ENCODE results near the gene PCDHGA2. TPM values are rescaled to one million over a fixed set of nuclear protein-coding genes. Genes with fewer than 3 reads are reported as not detected.
"Not testable (repeated sequence)": the region's sequence is repeated elsewhere in the genome, so short reads cannot be mapped to it uniquely, and the experiment has no call there.

The PCDHGA2 gene
- total RNA-seq, 1 donor from 2014 or later, result 0.08 TPM

GRCh38 chr5:141330299-141331080 lies 8.1 kb upstream of the PCDHGA2 start, which contains the start of gene PCDHGA1:
PCDHGA1 (plus strand) TSS chr5:141330514.
- Mint-ChIP-seq H3K27me3 (ENCODE audit: insufficient read depth) (peaks cover 23% of the 10 kb centered on the region), H3K9me3 (peaks cover 25% of the 10 kb centered on the region), H3K4me3 (peak within 1 kb of the TSS; percentile 22), H3K27ac (no peak within 1 kb of the TSS), H3K36me3 (ENCODE audit: low read depth) (peaks cover 6% of the 10 kb centered on the region), H3K4me1 (ENCODE audit: low read depth) (peaks cover 11% of the 10 kb centered on the region)
- intact Hi-C loops (cut with micrococcal nuclease), result no loop called here
- no peak for DNase-seq (ENCODE audit: low spot score)

DNA sequence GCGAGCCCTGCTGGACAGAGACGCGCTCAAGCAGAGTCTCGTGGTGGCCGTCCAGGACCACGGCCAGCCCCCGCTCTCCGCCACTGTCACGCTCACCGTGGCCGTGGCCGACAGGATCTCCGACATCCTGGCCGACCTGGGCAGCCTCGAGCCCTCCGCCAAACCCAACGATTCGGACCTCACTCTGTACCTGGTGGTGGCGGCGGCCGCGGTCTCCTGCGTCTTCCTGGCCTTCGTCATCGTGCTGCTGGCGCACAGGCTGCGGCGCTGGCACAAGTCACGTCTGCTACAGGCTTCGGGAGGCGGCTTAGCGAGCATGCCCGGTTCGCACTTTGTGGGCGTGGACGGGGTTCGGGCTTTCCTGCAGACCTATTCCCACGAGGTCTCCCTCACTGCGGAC lies 6.0 kb upstream of the PCDHGA2 start:
- DNase-seq (ENCODE audit: low spot score), result not testable (repeated sequence)

GRCh38 chr5:141340781-141341354 lies 2.3 kb downstream of the PCDHGA2 start:
- H3K27ac Mint-ChIP-seq, result not testable (repeated sequence)

More for the DNA sequence above, 6.0 kb upstream of the PCDHGA2 start:
- H3K4me3 Mint-ChIP-seq; H3K36me3 Mint-ChIP-seq (ENCODE audit: low read depth); H3K4me1 Mint-ChIP-seq (ENCODE audit: low read depth); intact Hi-C loops (cut with micrococcal nuclease); H3K27ac Mint-ChIP-seq: not testable (repeated sequence)
- peaks cover 35% of the 10 kb centered on the region for H3K9me3 Mint-ChIP-seq
- H3K27me3 Mint-ChIP-seq (ENCODE audit: insufficient read depth), result peaks cover 33% of the 10 kb centered on the region

DNA sequence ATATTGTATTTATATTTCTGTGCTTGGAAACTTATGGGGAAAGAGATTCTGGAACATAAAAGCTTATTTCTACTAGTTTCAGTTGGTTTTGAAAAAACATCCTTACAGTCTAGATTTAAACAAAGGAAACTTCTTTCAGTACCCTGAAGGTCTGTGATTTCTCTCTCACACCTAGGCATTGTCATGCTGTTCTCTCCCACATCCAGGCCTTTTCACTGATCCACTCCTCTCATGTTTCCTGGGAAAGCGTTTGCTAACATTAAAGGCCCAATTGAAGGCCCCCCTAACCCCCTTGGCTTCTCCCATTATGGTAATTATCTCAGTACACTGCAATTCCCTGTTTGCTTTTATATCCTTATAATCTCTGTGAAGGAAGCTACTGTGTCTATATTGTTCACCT lies 4.2 kb downstream of the PCDHGA2 start:
- intact Hi-C loops (cut with micrococcal nuclease), result no loop called here
- DNase-seq (ENCODE audit: low spot score), result no peak
- peaks cover 2% of the 10 kb centered on the region for H3K36me3 Mint-ChIP-seq (ENCODE audit: low read depth)
- H3K27ac Mint-ChIP-seq, result no peak overlapping the region
- H3K9me3 Mint-ChIP-seq, result peaks cover 44% of the 10 kb centered on the region
- H3K4me3 Mint-ChIP-seq, result no peak overlapping the region
- H3K27me3 Mint-ChIP-seq (ENCODE audit: insufficient read depth), result peaks cover 21% of the 10 kb centered on the region
- no peaks in the 10 kb centered on the region for H3K4me1 Mint-ChIP-seq (ENCODE audit: low read depth)

More at GRCh38 chr5:141340781-141341354, 2.3 kb downstream of the PCDHGA2 start:
- H3K4me1 Mint-ChIP-seq (ENCODE audit: low read depth); DNase-seq (ENCODE audit: low spot score); H3K4me3 Mint-ChIP-seq; H3K36me3 Mint-ChIP-seq (ENCODE audit: low read depth); intact Hi-C loops (cut with micrococcal nuclease): not testable (repeated sequence)
- Mint-ChIP-seq H3K27me3 (ENCODE audit: insufficient read depth) (peaks cover 31% of the 10 kb centered on the region), H3K9me3 (peaks cover 41% of the 10 kb centered on the region)

DNA sequence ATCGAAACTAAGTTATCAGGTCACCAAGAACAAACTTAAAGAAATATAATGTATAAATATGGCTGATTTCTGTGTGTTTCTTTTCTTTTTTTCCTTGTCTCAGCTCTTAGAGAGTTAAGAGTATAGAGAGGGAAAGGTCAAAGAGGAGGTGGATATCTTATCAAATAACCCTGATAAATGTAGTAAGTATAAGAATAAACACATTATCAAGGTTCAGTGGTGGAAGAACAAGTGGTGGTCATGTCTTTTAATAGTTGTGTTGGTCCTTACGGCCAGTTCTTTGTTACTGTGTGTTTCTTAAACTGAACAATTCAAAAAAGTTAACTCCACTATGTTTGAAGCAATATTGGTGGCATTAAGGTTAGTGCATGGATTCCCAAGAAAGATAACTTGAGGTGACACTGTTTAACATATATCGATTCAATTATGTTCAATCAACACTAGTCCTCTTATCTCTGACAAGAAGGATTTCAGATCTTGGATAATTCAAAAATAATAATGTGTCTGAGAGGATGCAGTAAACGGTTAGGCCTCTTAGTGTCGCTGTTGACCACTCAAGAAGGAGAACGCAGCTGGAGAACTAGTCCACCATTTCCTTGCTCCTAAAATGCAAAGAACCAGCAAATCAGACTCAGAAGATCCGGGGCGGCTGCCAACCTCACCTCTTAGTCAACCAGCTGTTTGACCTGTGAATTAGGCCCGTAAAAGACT lies 4.8 kb downstream of the PCDHGA2 start, which contains the start of gene PCDHGA3:
Gene PCDHGA3 (plus strand): TSS at position 588 of the 711 bp plus-strand sequence. CDS start 205 bp downstream, outside the sequence.
- H3K9me3 Mint-ChIP-seq, result peaks cover 42% of the 10 kb centered on the region

GRCh38 chr5:141343953-141344463 lies 5.4 kb downstream of the PCDHGA2 start:
- Mint-ChIP-seq H3K36me3 (ENCODE audit: low read depth) (peaks cover 2% of the 10 kb centered on the region), H3K27me3 (ENCODE audit: insufficient read depth) (peaks cover 9% of the 10 kb centered on the region), H3K9me3 (peaks cover 42% of the 10 kb centered on the region), H3K4me3 (peak overlapping the region; percentile 75), H3K27ac (no peak overlapping the region), H3K4me1 (ENCODE audit: low read depth) (no peaks in the 10 kb centered on the region)
- intact Hi-C loops (cut with micrococcal nuclease), result no loop called here
- DNase-seq (ENCODE audit: low spot score), result no peak

More for the DNA sequence above, 4.8 kb downstream of the PCDHGA2 start, which contains the start of gene PCDHGA3:
- DNase-seq (ENCODE audit: low spot score), result no peak
- intact Hi-C loops (cut with micrococcal nuclease), result no loop called here
- H3K27ac Mint-ChIP-seq, result no peak within 1 kb of the TSS
- H3K4me1 Mint-ChIP-seq (ENCODE audit: low read depth), result no peaks in the 10 kb centered on the region
- H3K27me3 Mint-ChIP-seq (ENCODE audit: insufficient read depth), result peaks cover 15% of the 10 kb centered on the region
- H3K4me3 Mint-ChIP-seq, result peak within 1 kb of the TSS; percentile 75
- peaks cover 2% of the 10 kb centered on the region for H3K36me3 Mint-ChIP-seq (ENCODE audit: low read depth)

DNA sequence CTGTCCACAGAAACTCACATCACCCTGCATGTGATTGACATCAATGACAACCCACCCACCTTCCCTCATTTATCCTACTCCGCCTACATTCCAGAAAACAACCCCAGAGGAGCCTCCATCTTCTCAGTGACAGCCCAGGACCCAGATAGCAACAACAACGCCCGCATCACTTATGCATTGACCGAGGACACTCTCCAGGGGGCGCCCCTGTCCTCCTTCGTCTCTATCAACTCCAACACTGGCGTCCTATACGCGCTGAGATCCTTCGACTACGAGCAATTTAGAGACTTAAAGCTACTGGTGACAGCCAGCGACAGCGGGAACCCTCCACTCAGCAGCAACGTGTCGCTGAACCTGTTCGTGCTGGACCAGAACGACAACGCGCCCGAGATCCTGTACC lies 6.8 kb downstream of the PCDHGA2 start:
- Mint-ChIP-seq H3K4me3 (no peak overlapping the region), H3K9me3 (peaks cover 43% of the 10 kb centered on the region), H3K27me3 (ENCODE audit: insufficient read depth) (peaks cover 12% of the 10 kb centered on the region), H3K4me1 (ENCODE audit: low read depth) (peaks cover 6% of the 10 kb centered on the region), H3K36me3 (ENCODE audit: low read depth) (peaks cover 2% of the 10 kb centered on the region), H3K27ac (no peak overlapping the region)
- intact Hi-C loops (cut with micrococcal nuclease), result no loop called here
- DNase-seq (ENCODE audit: low spot score), result no peak

GRCh38 chr5:141346017-141346416 lies 7.5 kb downstream of the PCDHGA2 start:
- H3K9me3 Mint-ChIP-seq, result peaks cover 46% of the 10 kb centered on the region
- H3K36me3 Mint-ChIP-seq (ENCODE audit: low read depth); DNase-seq (ENCODE audit: low spot score); H3K27ac Mint-ChIP-seq; intact Hi-C loops (cut with micrococcal nuclease); H3K4me3 Mint-ChIP-seq; H3K4me1 Mint-ChIP-seq (ENCODE audit: low read depth): not testable (repeated sequence)
- H3K27me3 Mint-ChIP-seq (ENCODE audit: insufficient read depth), result peaks cover 12% of the 10 kb centered on the region

DNA sequence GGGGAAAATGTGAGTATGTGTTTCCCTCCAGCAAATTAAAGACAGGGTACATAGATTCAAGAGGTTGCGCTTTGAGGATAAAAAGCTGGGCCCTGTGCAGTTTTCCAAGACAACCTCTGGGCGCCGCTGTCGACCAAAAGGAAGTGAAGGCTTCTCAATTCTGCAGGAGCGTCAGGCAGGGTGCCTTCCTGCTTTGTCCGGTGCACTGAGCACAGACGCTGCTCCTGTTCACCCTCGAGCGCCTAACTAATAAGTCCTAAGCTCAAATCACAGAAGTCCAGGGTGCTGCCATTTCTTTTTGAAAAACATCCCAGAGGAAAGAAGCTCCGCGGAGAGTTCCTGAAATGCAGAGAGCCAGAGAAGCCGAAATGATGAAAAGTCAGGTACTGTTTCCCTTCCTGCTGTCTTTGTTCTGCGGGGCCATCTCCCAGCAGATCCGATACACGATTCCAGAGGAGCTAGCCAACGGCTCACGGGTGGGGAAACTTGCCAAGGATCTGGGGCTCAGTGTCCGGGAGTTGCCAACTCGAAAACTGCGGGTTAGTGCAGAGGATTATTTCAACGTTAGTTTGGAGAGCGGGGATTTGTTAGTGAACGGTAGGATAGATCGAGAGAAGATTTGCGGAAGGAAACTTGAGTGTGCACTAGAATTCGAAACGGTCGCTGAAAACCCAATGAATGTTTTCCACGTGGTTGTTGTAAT lies 11.5 kb downstream of the PCDHGA2 start, which contains the start of gene PCDHGB1:
Gene PCDHGB1 (plus strand): TSS at position 183 of the 703 bp plus-strand sequence. CDS start 162 bp downstream, at position 345.
- intact Hi-C loops (cut with micrococcal nuclease), result loop anchor here (10.0 kb wide), 1 partner anchor 105 kb away; the partner anchor contains the start of gene PCDHB15
- H3K4me1 Mint-ChIP-seq (ENCODE audit: low read depth), result peaks cover 6% of the 10 kb centered on the region
- H3K27ac Mint-ChIP-seq, result no peak within 1 kb of the TSS
- H3K27me3 Mint-ChIP-seq (ENCODE audit: insufficient read depth), result peaks cover 9% of the 10 kb centered on the region
- no peaks in the 10 kb centered on the region for H3K36me3 Mint-ChIP-seq (ENCODE audit: low read depth)
- DNase-seq (ENCODE audit: low spot score), result peak; percentile 30
- H3K9me3 Mint-ChIP-seq, result peaks cover 41% of the 10 kb centered on the region
- peak within 1 kb of the TSS; percentile 63 for H3K4me3 Mint-ChIP-seq

- H3K27me3 Mint-ChIP-seq (ENCODE audit: insufficient read depth), result peaks cover 11% of the 10 kb centered on the region
- H3K4me1 Mint-ChIP-seq (ENCODE audit: low read depth), result peaks cover 6% of the 10 kb centered on the region
- DNase-seq (ENCODE audit: low spot score), result no peak
- no peaks in the 10 kb centered on the region for H3K36me3 Mint-ChIP-seq (ENCODE audit: low read depth)
- H3K9me3 Mint-ChIP-seq, result peaks cover 34% of the 10 kb centered on the region
- no peak overlapping the region for H3K4me3 Mint-ChIP-seq
- no peak overlapping the region for H3K27ac Mint-ChIP-seq
- intact Hi-C loops (cut with micrococcal nuclease), result loop anchor here (10.0 kb wide), 1 partner anchor 107 kb away; the partner anchor contains the start of gene PCDHB15
Observed at GRCh38 chr5:141351591-141351990, 13.0 kb downstream of the PCDHGA2 start.

DNA sequence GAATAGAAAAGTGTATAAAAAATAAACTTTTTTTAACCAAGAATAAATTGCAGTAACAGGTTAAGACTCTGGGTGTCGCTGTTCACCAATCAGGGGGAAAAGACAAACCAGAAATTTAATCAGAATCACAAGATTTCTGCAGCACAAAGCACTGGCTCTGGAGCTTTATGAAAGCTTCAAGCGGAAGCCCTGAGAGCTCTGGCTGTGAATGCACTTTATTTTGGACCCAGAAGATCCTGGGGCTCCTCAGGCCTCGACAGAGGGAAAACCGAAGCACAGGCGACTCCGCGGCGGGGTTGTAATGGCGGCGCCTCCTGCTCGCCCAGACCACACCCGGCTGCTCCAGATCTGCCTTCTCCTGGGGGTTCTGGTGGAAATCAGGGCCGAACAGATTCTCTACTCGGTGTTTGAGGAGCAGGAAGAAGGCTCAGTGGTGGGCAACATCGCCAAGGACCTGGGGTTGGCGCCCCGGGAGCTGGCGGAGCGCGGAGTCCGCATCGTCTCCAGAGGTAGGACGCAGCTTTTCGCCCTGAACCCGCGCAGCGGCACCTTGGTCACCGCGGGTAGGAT lies 16.4 kb downstream of the PCDHGA2 start, which contains the start of gene PCDHGA4:
Gene PCDHGA4 (plus strand): TSS at position 122 of the 570 bp plus-strand sequence. CDS start 87 bp downstream, at position 209.
- H3K9me3 Mint-ChIP-seq, result peaks cover 27% of the 10 kb centered on the region
- intact Hi-C loops (cut with micrococcal nuclease), result loop anchor here (5.0 to 10.0 kb wide), 2 partner anchors 110 to 167 kb away; partner anchors contain the start of gene PCDHB15
- H3K4me1 Mint-ChIP-seq (ENCODE audit: low read depth), result peaks cover 8% of the 10 kb centered on the region
- no peak for DNase-seq (ENCODE audit: low spot score)
- no peak within 1 kb of the TSS for H3K27ac Mint-ChIP-seq
- H3K4me3 Mint-ChIP-seq, result peak within 1 kb of the TSS; percentile 33
- peaks cover 2% of the 10 kb centered on the region for H3K36me3 Mint-ChIP-seq (ENCODE audit: low read depth)
- peaks cover 7% of the 10 kb centered on the region for H3K27me3 Mint-ChIP-seq (ENCODE audit: insufficient read depth)
